NCI-H1105 (cell line): Measurements from ENCODE around the gene NECTIN4.

ENCODE experiments used
- DNase-seq: peaks from one replicate; lab custom pipeline; 2025; lab: John Stamatoyannopoulos, UW

The NECTIN4 gene

DNA sequence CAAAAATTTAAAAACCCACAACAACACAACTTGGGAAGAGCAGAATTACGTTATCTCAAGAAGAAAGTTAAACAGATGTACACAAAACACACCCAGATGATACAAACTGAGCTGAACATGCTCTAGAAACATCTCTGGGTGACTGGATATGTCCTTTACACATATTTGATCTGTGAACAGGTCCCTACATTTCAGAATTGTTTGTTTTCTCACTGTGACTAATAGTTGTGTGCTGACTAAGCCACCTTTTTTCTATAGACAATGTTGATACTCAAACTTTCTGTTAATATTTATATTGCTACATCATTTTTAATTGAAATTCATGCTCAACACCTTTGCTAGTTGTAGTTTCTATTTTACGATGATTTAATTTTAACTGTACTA lies 67.4 kb downstream of the NECTIN4 start:
- no peak for DNase-seq

DNA sequence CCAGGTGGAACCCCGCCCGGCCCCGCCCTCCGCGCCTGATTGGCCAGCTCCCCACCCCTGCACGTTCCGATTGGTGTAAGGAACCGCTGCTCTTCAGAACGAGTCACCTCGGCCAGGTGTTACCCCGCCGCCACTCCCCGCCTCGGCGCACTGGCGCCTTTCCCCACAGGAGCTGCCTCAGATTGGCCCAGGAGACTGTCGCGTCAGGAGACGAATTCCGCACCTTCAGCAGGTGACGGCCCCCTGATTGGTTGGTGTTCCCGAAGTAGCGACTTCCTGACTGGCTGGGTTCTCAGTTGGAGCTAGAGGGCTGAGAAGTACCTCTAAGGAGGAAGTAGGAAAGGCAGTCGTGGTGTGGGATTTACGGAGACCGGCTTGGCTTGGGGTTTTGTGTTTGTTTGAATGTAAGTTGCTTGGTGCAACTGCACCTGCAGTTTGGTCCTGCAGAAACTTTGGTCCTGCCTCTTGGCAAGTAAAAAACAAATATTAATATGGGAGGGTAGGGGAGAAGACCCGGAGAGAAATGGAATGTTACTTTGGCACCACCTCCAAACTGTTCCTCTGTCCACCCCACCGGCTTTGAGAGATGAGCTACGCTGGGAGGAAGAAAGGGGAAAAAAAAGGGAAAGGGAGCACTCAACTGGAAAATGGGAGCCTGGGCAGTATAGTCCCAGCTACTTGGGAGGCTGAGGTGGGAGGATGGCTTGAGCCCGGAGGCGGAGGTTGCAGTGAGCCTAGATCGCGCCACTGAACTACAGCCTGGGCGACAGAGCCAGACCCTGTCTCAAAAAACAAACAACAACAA lies 68.0 kb downstream of the NECTIN4 start:
- peak; percentile 99 for DNase-seq
